Activated naive CD4-positive, alpha-beta T cell treated with anti-CD3 and anti-CD28 coated beads, Interleukin-2, amount 50 U/mL, for 16 hours (primary cell): Measurements from ENCODE around the gene RBFA.

Source experiments
- DNase-seq: peaks from one replicate; pipeline ENCODE4 v3.0.0-alpha.2; 2020

RBFA gene

DNA sequence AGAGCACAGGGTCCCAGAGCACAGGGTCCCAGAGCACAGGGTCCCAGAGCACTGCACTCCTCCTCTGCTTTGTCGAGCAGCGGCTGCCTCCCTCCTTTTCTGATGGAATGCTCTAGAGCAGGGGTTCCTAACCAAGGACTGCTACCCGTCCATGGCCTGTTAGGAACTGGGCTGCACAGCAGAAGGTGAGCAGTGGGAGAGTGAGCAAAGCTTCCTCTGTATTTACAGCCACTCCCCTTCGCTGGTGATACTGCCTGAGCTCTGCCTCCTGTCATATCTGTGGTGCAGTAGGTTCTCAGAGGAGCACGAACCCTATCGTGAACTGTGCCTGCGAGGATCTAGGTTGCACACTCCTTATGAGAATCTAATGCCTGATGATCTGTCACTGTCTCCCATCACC, 41.7 kb downstream of the RBFA start:
- DNase-seq = no peak

DNA sequence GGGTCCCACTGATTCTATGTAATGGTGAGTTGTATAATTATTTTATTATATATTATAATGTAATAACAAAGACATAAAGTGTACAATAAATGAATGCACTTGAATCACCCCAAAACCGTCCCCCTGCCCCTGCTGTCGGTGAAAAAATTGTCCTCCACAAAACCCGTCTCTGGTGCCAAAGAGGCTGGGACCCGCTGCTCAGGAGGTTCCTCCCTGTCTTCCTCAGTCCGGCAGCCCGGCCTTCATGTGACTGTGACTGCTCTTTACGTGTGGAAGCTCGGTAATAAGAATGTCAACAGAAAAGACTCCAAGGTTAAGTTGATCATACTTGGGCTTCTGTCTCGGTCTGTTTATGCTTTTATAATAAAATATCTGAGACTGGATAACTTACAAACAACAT, 42.1 kb downstream of the RBFA start:
- DNase-seq = no peak

- DNase-seq = no peak
These were observed 43.6 kb downstream of the RBFA start for GRCh38 chr18:80077873-80078272.
